ENCODE measurements around the gene OTOP1.

The OTOP1 gene

DNA sequence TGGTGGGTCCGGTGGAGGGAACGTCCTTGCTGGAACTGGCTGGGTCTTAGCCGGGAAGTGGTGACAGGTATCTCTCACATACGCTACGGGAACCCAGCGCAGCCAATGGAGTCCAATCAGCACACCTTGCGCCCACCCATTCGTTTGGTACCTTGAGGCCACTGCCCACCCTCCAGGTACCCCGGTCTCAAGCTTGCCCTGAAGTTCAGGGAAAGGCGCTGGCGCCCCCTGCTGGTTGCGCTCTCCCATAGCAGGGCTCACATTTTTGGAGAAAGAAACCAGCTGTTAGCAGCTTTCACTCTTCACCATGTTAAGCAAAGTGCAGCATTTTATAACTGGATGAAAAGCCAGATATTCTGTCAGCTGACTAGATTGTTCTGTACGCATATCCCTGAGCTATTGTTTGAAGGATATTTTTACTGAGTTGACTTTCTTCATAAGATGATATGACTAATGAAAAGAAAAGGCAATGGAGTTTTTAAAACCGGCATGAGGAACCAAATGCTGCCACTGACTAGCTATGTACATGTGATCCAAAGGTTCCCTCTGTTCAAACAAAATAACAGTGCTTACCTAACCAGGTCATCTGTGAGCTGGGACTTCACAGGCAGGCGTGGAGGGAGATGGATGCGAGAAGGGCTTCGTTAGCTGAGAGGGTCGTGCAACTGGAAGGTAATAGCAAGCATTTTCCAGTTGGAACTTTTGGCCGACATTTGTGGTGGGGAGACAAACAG is 43.7 kb downstream of the OTOP1 start:
- no peaks in the 10 kb centered on the region for H3K4me1 ChIP-seq (ENCODE audit: control insufficient read depth, insufficient read depth, low read length)
- H3K4me3 ChIP-seq (ENCODE audit: low read depth, low read length): no peak overlapping the region
- ChIA-PET CTCF (interaction anchor here (0.6 to 2.1 kb wide), 23 partner anchors 8 to 997 kb away, joined by 3 to 8 read pairs (median 3); no protein-coding TSS in a partner anchor), POLR2A (no interaction called here)
- no peak overlapping the region for H3K27ac ChIP-seq (ENCODE audit: extremely low read depth, low read depth, low read length)
- TF ChIP-seq, protein P1, sequence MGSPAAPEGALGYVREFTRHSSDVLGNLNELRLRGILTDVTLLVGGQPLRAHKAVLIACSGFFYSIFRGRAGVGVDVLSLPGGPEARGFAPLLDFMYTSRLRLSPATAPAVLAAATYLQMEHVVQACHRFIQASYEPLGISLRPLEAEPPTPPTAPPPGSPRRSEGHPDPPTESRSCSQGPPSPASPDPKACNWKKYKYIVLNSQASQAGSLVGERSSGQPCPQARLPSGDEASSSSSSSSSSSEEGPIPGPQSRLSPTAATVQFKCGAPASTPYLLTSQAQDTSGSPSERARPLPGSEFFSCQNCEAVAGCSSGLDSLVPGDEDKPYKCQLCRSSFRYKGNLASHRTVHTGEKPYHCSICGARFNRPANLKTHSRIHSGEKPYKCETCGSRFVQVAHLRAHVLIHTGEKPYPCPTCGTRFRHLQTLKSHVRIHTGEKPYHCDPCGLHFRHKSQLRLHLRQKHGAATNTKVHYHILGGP (tag by site-specific recombination; IDR thresholded peaks at IDR 0.05): no peak
- TF ChIP-seq, protein P2, sequence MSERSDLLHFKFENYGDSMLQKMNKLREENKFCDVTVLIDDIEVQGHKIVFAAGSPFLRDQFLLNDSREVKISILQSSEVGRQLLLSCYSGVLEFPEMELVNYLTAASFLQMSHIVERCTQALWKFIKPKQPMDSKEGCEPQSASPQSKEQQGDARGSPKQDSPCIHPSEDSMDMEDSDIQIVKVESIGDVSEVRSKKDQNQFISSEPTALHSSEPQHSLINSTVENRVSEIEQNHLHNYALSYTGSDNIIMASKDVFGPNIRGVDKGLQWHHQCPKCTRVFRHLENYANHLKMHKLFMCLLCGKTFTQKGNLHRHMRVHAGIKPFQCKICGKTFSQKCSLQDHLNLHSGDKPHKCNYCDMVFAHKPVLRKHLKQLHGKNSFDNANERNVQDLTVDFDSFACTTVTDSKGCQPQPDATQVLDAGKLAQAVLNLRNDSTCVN (tag by site-specific recombination; optimal IDR thresholded peaks at IDR 0.05): no peak
- TF ChIP-seq ZNF654 (tag by site-specific recombination; IDR thresholded peaks at IDR 0.05; ENCODE audit: low read depth) (peak; percentile 55), IKZF3 (tag by site-specific recombination; IDR thresholded peaks at IDR 0.05) (no peak), ZNF529 (tag by site-specific recombination; IDR thresholded peaks at IDR 0.05; ENCODE audit: insufficient replicate concordance) (no peak)
- TF ChIP-seq, protein P3, sequence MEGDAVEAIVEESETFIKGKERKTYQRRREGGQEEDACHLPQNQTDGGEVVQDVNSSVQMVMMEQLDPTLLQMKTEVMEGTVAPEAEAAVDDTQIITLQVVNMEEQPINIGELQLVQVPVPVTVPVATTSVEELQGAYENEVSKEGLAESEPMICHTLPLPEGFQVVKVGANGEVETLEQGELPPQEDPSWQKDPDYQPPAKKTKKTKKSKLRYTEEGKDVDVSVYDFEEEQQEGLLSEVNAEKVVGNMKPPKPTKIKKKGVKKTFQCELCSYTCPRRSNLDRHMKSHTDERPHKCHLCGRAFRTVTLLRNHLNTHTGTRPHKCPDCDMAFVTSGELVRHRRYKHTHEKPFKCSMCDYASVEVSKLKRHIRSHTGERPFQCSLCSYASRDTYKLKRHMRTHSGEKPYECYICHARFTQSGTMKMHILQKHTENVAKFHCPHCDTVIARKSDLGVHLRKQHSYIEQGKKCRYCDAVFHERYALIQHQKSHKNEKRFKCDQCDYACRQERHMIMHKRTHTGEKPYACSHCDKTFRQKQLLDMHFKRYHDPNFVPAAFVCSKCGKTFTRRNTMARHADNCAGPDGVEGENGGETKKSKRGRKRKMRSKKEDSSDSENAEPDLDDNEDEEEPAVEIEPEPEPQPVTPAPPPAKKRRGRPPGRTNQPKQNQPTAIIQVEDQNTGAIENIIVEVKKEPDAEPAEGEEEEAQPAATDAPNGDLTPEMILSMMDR (tag by site-specific recombination; IDR thresholded peaks at IDR 0.05): peak; percentile 28; the same call in 1 of the 2 replicates
- no peaks in the 10 kb centered on the region for H3K9me3 ChIP-seq (ENCODE audit: control insufficient read depth, insufficient read depth, low read depth, low read length)
- no peaks in the 10 kb centered on the region for H3K36me3 ChIP-seq (ENCODE audit: control insufficient read depth in 2 of 2, insufficient read depth in 1 of 2, low read length in 2 of 2)

DNA sequence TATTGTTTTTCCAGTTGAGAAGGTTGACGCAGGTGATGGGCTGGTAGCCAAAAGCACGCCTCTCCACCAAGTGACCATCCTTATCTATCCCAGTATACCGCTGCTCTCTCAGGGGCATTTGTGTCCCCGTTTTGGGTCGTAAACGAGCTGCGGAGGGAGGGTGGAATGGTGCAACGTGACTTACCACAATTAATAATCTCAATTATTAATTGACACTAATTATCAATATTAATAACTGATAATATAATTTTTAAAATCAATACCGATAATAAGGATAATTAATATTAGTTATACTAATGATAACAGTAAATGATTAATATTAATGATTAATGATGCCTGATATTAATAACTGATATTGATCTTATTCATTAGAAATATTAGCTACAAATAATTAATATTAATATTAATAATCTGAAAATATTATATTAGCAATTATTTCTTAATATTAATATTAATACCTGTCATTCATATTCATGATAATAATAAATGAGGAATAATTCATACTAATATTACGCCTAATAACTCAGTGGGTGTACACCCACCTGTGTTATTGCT is 56.1 kb downstream of the OTOP1 start:
- H3K27ac ChIP-seq (ENCODE audit: extremely low read depth, low read depth, low read length): no peak overlapping the region
- CTCF ChIA-PET: interaction anchor here (1.0 to 2.2 kb wide), 2 partner anchors 12 to 164 kb away, joined by 3 to 8 read pairs; no protein-coding TSS in a partner anchor
- TF ChIP-seq ZBTB48 (tag by site-specific recombination; IDR thresholded peaks at IDR 0.05) (no peak), ZNF701 (tag by site-specific recombination; IDR thresholded peaks at IDR 0.05) (no peak), ZNF10 (tag by site-specific recombination; IDR thresholded peaks at IDR 0.05) (no peak), ZNF221 (tag by site-specific recombination; IDR thresholded peaks at IDR 0.05; ENCODE audit: borderline replicate concordance) (no peak), ZNF521 (tag by site-specific recombination; IDR thresholded peaks at IDR 0.05) (no peak), ZNF266 (tag by site-specific recombination; IDR thresholded peaks at IDR 0.05; ENCODE audit: low read depth) (no peak), ZNF561 (tag by site-specific recombination; IDR thresholded peaks at IDR 0.05; ENCODE audit: borderline replicate concordance) (no peak), ZNF324 (tag by site-specific recombination; IDR thresholded peaks at IDR 0.05) (no peak), ZNF558 (tag by site-specific recombination; IDR thresholded peaks at IDR 0.05) (no peak), ZNF768 (tag by site-specific recombination; IDR thresholded peaks at IDR 0.05) (no peak)
- TF ChIP-seq, protein P4, sequence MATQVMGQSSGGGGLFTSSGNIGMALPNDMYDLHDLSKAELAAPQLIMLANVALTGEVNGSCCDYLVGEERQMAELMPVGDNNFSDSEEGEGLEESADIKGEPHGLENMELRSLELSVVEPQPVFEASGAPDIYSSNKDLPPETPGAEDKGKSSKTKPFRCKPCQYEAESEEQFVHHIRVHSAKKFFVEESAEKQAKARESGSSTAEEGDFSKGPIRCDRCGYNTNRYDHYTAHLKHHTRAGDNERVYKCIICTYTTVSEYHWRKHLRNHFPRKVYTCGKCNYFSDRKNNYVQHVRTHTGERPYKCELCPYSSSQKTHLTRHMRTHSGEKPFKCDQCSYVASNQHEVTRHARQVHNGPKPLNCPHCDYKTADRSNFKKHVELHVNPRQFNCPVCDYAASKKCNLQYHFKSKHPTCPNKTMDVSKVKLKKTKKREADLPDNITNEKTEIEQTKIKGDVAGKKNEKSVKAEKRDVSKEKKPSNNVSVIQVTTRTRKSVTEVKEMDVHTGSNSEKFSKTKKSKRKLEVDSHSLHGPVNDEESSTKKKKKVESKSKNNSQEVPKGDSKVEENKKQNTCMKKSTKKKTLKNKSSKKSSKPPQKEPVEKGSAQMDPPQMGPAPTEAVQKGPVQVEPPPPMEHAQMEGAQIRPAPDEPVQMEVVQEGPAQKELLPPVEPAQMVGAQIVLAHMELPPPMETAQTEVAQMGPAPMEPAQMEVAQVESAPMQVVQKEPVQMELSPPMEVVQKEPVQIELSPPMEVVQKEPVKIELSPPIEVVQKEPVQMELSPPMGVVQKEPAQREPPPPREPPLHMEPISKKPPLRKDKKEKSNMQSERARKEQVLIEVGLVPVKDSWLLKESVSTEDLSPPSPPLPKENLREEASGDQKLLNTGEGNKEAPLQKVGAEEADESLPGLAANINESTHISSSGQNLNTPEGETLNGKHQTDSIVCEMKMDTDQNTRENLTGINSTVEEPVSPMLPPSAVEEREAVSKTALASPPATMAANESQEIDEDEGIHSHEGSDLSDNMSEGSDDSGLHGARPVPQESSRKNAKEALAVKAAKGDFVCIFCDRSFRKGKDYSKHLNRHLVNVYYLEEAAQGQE (tag by site-specific recombination; IDR thresholded peaks at IDR 0.05): no peak
- TF ChIP-seq, protein P5, sequence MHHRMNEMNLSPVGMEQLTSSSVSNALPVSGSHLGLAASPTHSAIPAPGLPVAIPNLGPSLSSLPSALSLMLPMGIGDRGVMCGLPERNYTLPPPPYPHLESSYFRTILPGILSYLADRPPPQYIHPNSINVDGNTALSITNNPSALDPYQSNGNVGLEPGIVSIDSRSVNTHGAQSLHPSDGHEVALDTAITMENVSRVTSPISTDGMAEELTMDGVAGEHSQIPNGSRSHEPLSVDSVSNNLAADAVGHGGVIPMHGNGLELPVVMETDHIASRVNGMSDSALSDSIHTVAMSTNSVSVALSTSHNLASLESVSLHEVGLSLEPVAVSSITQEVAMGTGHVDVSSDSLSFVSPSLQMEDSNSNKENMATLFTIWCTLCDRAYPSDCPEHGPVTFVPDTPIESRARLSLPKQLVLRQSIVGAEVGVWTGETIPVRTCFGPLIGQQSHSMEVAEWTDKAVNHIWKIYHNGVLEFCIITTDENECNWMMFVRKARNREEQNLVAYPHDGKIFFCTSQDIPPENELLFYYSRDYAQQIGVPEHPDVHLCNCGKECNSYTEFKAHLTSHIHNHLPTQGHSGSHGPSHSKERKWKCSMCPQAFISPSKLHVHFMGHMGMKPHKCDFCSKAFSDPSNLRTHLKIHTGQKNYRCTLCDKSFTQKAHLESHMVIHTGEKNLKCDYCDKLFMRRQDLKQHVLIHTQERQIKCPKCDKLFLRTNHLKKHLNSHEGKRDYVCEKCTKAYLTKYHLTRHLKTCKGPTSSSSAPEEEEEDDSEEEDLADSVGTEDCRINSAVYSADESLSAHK (tag by site-specific recombination; IDR thresholded peaks at IDR 0.05): no peak
- TF ChIP-seq, protein P6, sequence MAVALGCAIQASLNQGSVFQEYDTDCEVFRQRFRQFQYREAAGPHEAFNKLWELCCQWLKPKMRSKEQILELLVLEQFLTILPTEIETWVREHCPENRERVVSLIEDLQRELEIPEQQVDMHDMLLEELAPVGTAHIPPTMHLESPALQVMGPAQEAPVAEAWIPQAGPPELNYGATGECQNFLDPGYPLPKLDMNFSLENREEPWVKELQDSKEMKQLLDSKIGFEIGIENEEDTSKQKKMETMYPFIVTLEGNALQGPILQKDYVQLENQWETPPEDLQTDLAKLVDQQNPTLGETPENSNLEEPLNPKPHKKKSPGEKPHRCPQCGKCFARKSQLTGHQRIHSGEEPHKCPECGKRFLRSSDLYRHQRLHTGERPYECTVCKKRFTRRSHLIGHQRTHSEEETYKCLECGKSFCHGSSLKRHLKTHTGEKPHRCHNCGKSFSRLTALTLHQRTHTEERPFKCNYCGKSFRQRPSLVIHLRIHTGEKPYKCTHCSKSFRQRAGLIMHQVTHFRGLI (tag by site-specific recombination; IDR thresholded peaks at IDR 0.05): no peak

More for the DNA sequence above, 56.1 kb downstream of the OTOP1 start:
- POLR2A ChIA-PET: no interaction called here
- no peak overlapping the region for H3K4me3 ChIP-seq (ENCODE audit: low read depth, low read length)
- H3K4me1 ChIP-seq (ENCODE audit: control insufficient read depth, insufficient read depth, low read length): no peaks in the 10 kb centered on the region
- H3K36me3 ChIP-seq (ENCODE audit: control insufficient read depth in 2 of 2, insufficient read depth in 1 of 2, low read length in 2 of 2): no peaks in the 10 kb centered on the region
- no peaks in the 10 kb centered on the region for H3K9me3 ChIP-seq (ENCODE audit: control insufficient read depth, insufficient read depth, low read depth, low read length)

All from HEK293 (cell line).